Neutrophil (primary cell): Measurements from ENCODE around the gene GBGT1.
A peak's percentile ranks its signal among the peaks of the same experiment; 100 is the strongest.

Experiments used
- H3K27ac ChIP-seq: fragments of 200-600 bp; sonication (generic); 2 replicates; pipeline ENCODE4 v1.5.1; 2016; ENCODE audit warnings: mild to moderate bottlenecking, moderate library complexity
- H3K27me3 ChIP-seq: fragments of 200-600 bp; sonication (generic); 2 replicates; pipeline ENCODE4 v1.6.0; 2016; ENCODE audit warnings: mild to moderate bottlenecking
- H3K36me3 ChIP-seq: fragments of 200-600 bp; sonication (generic); 2 replicates; pipeline ENCODE4 v1.5.1; 2017
- H3K4me1 ChIP-seq, 2 experiments: fragments of 200-600 bp in 1 of 2; sonication (generic) in 1 of 2; 1 replicate in 1 of 2; 2 replicates in 1 of 2; pipeline versions ENCODE4 v1.5.1 to v1.6.1; 2013 to 2016; ENCODE audit warnings: low read depth in 1 of 2, low read length in 1 of 2, mild to moderate bottlenecking in 1 of 2, moderate library complexity in 1 of 2; ENCODE audit not compliant: control insufficient read depth in 1 of 2, insufficient read depth in 1 of 2
- H3K4me3 ChIP-seq, 2 experiments: fragments of 200-600 bp in 1 of 2; sonication (generic) in 1 of 2; 1 replicate in 1 of 2; 2 replicates in 1 of 2; pipeline ENCODE4 v1.5.1; 2013 to 2016; ENCODE audit warnings: low read depth in 1 of 2, low read length in 1 of 2, mild to moderate bottlenecking in 1 of 2, moderate library complexity in 1 of 2
- H3K9me3 ChIP-seq: fragments of 200-600 bp; sonication (generic); 2 replicates; pipeline ENCODE4 v1.5.1; 2016
- TF ChIP-seq, protein P1 (sequence below): fragments of 200-600 bp; sonication (generic); IDR thresholded peaks from 2 replicates; pipeline ENCODE4 v1.5.1; 2016; ENCODE audit warnings: antibody characterized with exemption

Gene GBGT1

DNA sequence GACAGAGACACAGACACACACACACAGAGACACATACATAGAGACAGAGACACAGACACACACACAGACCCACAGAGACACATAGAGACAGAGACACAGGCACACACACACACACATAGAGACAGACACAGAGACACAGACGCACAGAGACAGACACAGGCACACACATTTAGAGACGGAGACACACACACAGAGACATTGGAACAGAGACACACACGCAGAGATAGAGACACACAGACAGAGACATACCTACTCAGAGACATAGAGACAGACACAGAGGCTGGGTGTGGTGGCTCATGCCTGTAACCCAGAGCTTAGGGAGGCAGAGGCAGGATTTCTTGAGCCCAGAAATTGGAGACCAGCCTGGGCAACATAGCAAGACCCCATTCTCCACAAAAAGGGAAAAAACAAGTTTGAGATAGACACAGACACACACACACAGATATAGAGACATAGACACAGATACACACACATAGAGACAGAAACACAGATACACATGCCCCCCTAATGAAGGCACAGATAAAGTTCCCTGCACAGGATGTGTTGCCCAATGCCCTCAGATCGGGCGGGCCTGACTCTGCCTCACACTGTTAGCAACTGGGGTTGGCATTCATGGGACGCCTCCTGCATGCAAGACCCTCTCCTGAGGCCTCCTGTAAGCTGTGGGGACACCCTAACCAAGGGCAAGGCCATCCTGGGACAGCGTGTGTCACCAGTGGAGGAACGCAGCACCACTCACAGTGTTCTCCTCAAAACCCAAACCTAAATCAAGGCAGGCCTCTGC, 39.4 kb downstream of the GBGT1 start:
- peaks cover 40 to 42% of the 10 kb centered on the region in 2 experiments for H3K4me1 ChIP-seq
- no peaks in the 10 kb centered on the region for H3K9me3 ChIP-seq
- no peaks in the 10 kb centered on the region for H3K36me3 ChIP-seq
- no peak overlapping the region for H3K4me3 ChIP-seq
- TF ChIP-seq, protein P1, sequence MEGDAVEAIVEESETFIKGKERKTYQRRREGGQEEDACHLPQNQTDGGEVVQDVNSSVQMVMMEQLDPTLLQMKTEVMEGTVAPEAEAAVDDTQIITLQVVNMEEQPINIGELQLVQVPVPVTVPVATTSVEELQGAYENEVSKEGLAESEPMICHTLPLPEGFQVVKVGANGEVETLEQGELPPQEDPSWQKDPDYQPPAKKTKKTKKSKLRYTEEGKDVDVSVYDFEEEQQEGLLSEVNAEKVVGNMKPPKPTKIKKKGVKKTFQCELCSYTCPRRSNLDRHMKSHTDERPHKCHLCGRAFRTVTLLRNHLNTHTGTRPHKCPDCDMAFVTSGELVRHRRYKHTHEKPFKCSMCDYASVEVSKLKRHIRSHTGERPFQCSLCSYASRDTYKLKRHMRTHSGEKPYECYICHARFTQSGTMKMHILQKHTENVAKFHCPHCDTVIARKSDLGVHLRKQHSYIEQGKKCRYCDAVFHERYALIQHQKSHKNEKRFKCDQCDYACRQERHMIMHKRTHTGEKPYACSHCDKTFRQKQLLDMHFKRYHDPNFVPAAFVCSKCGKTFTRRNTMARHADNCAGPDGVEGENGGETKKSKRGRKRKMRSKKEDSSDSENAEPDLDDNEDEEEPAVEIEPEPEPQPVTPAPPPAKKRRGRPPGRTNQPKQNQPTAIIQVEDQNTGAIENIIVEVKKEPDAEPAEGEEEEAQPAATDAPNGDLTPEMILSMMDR: no peak
- H3K27ac ChIP-seq: peak overlapping the region; percentile 31
- peaks cover 70% of the 10 kb centered on the region for H3K27me3 ChIP-seq

DNA sequence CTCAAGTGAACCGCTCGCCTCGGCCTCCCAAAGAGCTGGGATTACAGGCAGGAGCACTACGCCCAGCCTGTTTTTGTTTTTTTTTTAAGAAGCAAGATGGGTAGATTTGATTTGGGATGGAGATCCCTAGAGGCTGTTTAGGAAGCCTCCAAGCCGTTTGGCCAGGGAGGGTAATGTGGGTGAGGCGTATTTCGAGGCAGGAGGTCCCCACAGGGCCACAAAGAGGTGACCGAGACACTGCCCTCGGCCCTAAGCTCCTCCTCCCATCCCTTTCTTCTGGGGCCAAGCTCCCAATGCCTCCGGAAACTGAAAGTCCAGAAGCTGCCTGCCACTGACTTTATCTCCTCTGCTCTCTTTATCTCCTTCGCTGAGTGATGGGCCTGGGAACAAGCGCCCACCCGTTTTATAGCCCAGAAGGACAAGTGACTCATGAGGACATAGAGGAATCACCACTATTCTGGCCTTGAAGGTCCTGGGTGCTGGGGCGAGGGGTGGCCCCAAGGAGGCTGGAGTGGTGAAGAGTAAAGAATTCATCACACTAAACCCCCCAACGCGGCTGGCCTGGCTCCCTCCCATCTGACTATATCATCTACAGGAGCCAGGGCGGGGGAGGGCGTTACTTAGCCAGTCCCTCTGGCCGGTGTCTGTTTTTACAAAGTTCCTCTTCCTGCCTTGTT, 40.6 kb downstream of the GBGT1 start:
- TF ChIP-seq, protein P1: no peak
- H3K4me1 ChIP-seq: peaks cover 41 to 42% of the 10 kb centered on the region in 2 experiments
- H3K9me3 ChIP-seq: no peaks in the 10 kb centered on the region
- no peak overlapping the region for H3K4me3 ChIP-seq
- no peaks in the 10 kb centered on the region for H3K36me3 ChIP-seq
- peaks cover 77% of the 10 kb centered on the region for H3K27me3 ChIP-seq
- peak overlapping the region; percentile 98 for H3K27ac ChIP-seq

DNA sequence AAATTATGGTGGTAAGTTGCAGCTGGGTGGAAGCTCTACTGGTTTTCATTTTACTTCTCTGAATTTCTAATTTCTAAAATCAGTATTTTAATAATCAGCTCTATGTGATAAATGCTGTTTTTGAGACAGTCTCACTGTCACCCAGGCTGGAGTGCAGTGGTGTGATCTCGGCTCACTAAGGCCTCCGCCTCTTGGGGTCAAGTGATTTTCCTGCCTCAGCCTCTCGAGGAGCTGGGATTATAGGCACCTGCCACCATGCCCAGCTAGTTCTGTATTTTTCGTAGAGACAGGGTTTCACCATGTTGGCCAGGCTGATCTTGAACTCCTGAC, 41.1 kb downstream of the GBGT1 start:
- peaks cover 77% of the 10 kb centered on the region for H3K27me3 ChIP-seq
- H3K27ac ChIP-seq: peak overlapping the region; percentile 98
- TF ChIP-seq, protein P1: no peak
- no peaks in the 10 kb centered on the region for H3K9me3 ChIP-seq
- H3K4me3 ChIP-seq: peak overlapping the region in 1 of 2 experiments; percentile 73
- peaks cover 41 to 42% of the 10 kb centered on the region in 2 experiments for H3K4me1 ChIP-seq
- H3K36me3 ChIP-seq: no peaks in the 10 kb centered on the region

DNA sequence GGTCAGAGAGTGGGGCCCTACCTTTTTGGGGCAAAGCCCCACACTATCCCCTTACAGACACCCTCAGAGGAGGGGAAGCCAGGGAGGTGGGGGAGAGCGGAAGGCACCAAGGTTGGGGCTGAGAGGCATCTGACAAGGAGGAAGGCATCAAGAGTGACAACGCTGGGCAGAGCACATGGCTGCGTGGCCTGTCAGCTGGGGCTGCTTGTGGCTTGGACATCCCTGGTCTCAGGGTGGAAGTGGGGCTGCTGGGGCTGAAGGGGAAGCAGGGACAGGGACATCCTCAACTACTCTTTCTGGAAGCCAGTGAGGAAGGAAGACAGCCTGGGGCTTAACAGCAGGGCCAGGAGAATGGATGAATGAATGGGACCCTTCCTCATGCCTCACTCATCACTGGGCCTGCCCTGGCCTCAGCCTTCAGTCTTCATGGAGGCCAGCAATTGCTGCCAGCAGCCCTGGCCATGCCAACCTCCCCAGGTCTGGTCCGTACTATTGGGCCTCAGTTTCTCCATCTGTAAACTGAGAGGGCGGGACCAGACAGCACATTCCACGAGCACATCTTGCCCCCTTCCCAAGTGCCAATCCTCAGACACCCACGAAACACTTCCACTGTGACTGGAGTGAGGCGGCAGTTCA, 41.7 kb downstream of the GBGT1 start:
- TF ChIP-seq, protein P1: no peak
- peaks cover 77% of the 10 kb centered on the region for H3K27me3 ChIP-seq
- peak overlapping the region; percentile 98 for H3K27ac ChIP-seq
- no peaks in the 10 kb centered on the region for H3K9me3 ChIP-seq
- H3K36me3 ChIP-seq: no peaks in the 10 kb centered on the region
- H3K4me1 ChIP-seq: peaks cover 41 to 42% of the 10 kb centered on the region in 2 experiments
- H3K4me3 ChIP-seq: peak overlapping the region; percentile 57 to 73

GRCh38 chr9:133121198-133121914, 42.4 kb downstream of the GBGT1 start, which contains the start of gene RALGDS:
TSS of gene RALGDS (minus strand) at chr9:133121240. CDS start at chr9:133121154, 86 bp downstream.
- no peaks in the 10 kb centered on the region for H3K36me3 ChIP-seq
- H3K4me3 ChIP-seq: peak within 1 kb of the TSS; percentile 61 to 73
- peak within 1 kb of the TSS; percentile 98 for H3K27ac ChIP-seq
- H3K9me3 ChIP-seq: no peaks in the 10 kb centered on the region
- peaks cover 74% of the 10 kb centered on the region for H3K27me3 ChIP-seq
- TF ChIP-seq, protein P1: peak; percentile 14
- peaks cover 39 to 41% of the 10 kb centered on the region in 2 experiments for H3K4me1 ChIP-seq
